B cell (primary cell): ENCODE measurements around the gene SMAP2. TPM values are rescaled to one million over a fixed set of nuclear protein-coding genes. Genes with fewer than 3 reads are reported as not detected.

Experiments used
- ATAC-seq: fragments of 200-7000 bp; cut with Tn5 transposase; one replicate; pipeline ENCODE4 v1.10.0; 2021; ENCODE audit warnings: low read depth, mild to moderate bottlenecking, moderate number of reproducible peaks, moderate library complexity
- CTCF ChIA-PET: fragments of 350-600 bp; sonication (Branson Sonifier 250); formaldehyde crosslinking; loops from one replicate; lab custom pipeline; 2021; ENCODE audit warnings: antibody characterized with exemption, inconsistent platforms; lab: Charles Lee
- POLR2A ChIA-PET: fragments of 350-600 bp; sonication (Branson Sonifier 250); formaldehyde crosslinking; loops from one replicate; lab custom pipeline; 2021; ENCODE audit warnings: antibody characterized with exemption; lab: Charles Lee
- DNase-seq: peaks from one replicate; pipeline ENCODE4 v3.0.0; 2013
- H2AFZ ChIP-seq: 2 replicates; pipeline ENCODE4 v1.6.1; 2012; ENCODE audit warnings: mild to moderate bottlenecking, low read depth, low read length; ENCODE audit not compliant: insufficient read depth, poor library complexity, severe bottlenecking
- H3K27ac ChIP-seq, 2 donors: 1 replicate in 1 of 2; 2 replicates in 1 of 2; pipeline ENCODE4 v1.5.1; 2012 to 2013; ENCODE audit warnings: low read length in 2 of 2, mild to moderate bottlenecking in 2 of 2, moderate library complexity in 1 of 2
- H3K27me3 ChIP-seq, 4 experiments: fragments of 200-600 bp in 1 of 4; sonication (generic) in 1 of 4; replicated peaks in 1 of 4; 1 replicate in 2 of 4; 2 replicates in 2 of 4; pipeline versions ENCODE4 v1.6.1 to v1.7.0; 2013 to 2016; ENCODE audit warnings: low read length in 3 of 4, mild to moderate bottlenecking in 2 of 4, mixed read lengths in 1 of 4, moderate library complexity in 1 of 4; ENCODE audit not compliant: insufficient read depth in 4 of 4, control insufficient read depth in 3 of 4; ENCODE audit errors: control extremely low read depth in 1 of 4
- H3K36me3 ChIP-seq, 2 experiments: replicated peaks in 1 of 2; 1 replicate in 1 of 2; 2 replicates in 1 of 2; pipeline versions ENCODE4 v1.6.1 to v1.7.1; 2013; ENCODE audit warnings: low read length in 1 of 2; ENCODE audit not compliant: insufficient read depth in 2 of 2, control insufficient read depth in 1 of 2; ENCODE audit errors: control extremely low read depth in 1 of 2, extremely low read depth in 1 of 2
- H3K4me1 ChIP-seq, 2 donors: fragments of 200-600 bp in 1 of 2; sonication (generic) in 1 of 2; 1 replicate in 1 of 2; 2 replicates in 1 of 2; pipeline versions ENCODE4 v1.5.1 to v1.6.1; 2013 to 2017; ENCODE audit warnings: low read length in 2 of 2; ENCODE audit not compliant: control insufficient read depth in 2 of 2, insufficient read depth in 2 of 2
- H3K4me2 ChIP-seq: replicated peaks from 2 replicates; pipeline ENCODE3; 2012; ENCODE audit warnings: mild to moderate bottlenecking, low read depth, low read length; ENCODE audit not compliant: poor library complexity, severe bottlenecking
- H3K4me3 ChIP-seq, 5 experiments: fragments of 200-600 bp in 1 of 5; sonication (generic) in 1 of 5; 1 replicate in 3 of 5; 2 replicates in 2 of 5; pipeline versions ENCODE4 v1.5.1 to v1.7.0; 2011 to 2016; ENCODE audit warnings: low read length in 4 of 5, mild to moderate bottlenecking in 4 of 5, low read depth in 2 of 5, control low read depth in 1 of 5, moderate library complexity in 1 of 5; ENCODE audit not compliant: insufficient read depth in 1 of 5; ENCODE audit errors: control extremely low read depth in 1 of 5, extremely low read depth in 1 of 5
- H3K79me2 ChIP-seq: fragments of 200-600 bp; sonication (generic); one replicate; pipeline ENCODE4 v1.6.0; 2016; ENCODE audit warnings: low read length; ENCODE audit not compliant: control insufficient read depth, insufficient read depth
- H3K9ac ChIP-seq: fragments of 200-600 bp; sonication (generic); 2 replicates; pipeline ENCODE4 v1.6.1; 2017; ENCODE audit warnings: mild to moderate bottlenecking, low read length, moderate library complexity
- H3K9me3 ChIP-seq, 3 donors: one replicate each; pipeline versions ENCODE4 v1.6.1 to v1.7.1; 2013; ENCODE audit warnings: low read length in 2 of 3; ENCODE audit not compliant: control insufficient read depth in 2 of 3, insufficient read depth in 1 of 3; ENCODE audit errors: control extremely low read depth in 1 of 3
- H4K20me1 ChIP-seq: 2 replicates; pipeline ENCODE4 v1.6.0; 2012; ENCODE audit warnings: mild to moderate bottlenecking, low read length; ENCODE audit not compliant: insufficient read depth, control insufficient read depth, poor library complexity, severe bottlenecking
- H3K27ac Mint-ChIP-seq: one replicate; pipeline ENCODE4 v1.8.0; 2021; ENCODE audit warnings: mixed read lengths
- H3K27me3 Mint-ChIP-seq: one replicate; pipeline ENCODE4 v1.8.0; 2021; ENCODE audit warnings: mixed read lengths
- H3K4me1 Mint-ChIP-seq: one replicate; pipeline ENCODE4 v1.8.0; 2021; ENCODE audit warnings: mixed read lengths
- H3K4me3 Mint-ChIP-seq: one replicate; pipeline ENCODE4 v1.8.0; 2021; ENCODE audit warnings: mixed read lengths
- H3K9me3 Mint-ChIP-seq: one replicate; pipeline ENCODE4 v1.8.0; 2022; ENCODE audit warnings: mixed read lengths; ENCODE audit not compliant: insufficient read depth
- EZH2 ChIP-seq: IDR thresholded peaks from 2 replicates; pipeline ENCODE4 v1.6.1; 2012; ENCODE audit warnings: borderline replicate concordance, low read depth, mild to moderate bottlenecking, moderate library complexity, low read length; ENCODE audit not compliant: insufficient read depth, poor library complexity, severe bottlenecking
- WGBS: methylation state at CpG from one replicate; pipeline ENCODE4 v1.1.5; 2013; ENCODE audit warnings: missing lambda C conversion rate; ENCODE audit not compliant: insufficient coverage; 5-methylcytosine and 5-hydroxymethylcytosine counted together
- intact Hi-C: fragments of 100-400 bp; cut with micrococcal nuclease; formaldehyde crosslinking; loops from one replicate; pipeline ENCODE4 v1.10.0; 2022
- polyA plus RNA-seq: library from polyadenylated mRNA; depleted of rRNA; stranded (reverse); fragments of >200 nt; gene quantifications from 2 replicates; pipeline ENCODE4 v1.2.3, GENCODE V29; 2012
- total RNA-seq, 2 donors: library from RNA; stranded (reverse); fragments of 120-200 nt in 1 of 2; gene quantifications; 1 replicate in 1 of 2; 2 replicates in 1 of 2; pipeline versions ENCODE4 v1.2.3 to v1.2.4, GENCODE V29; 2013 to 2022
- TF ChIP-seq, protein P1 (sequence below): fragments of 200-600 bp; IDR thresholded peaks from one replicate; pipeline ENCODE4 v1.8.0; 2022; ENCODE audit warnings: antibody characterized with exemption, mild to moderate bottlenecking

The SMAP2 gene
- total and polyA plus RNA-seq, 2 donors (not counting 1 experiment from before 2014, with no cell fraction given), result 275 to 305 TPM

DNA sequence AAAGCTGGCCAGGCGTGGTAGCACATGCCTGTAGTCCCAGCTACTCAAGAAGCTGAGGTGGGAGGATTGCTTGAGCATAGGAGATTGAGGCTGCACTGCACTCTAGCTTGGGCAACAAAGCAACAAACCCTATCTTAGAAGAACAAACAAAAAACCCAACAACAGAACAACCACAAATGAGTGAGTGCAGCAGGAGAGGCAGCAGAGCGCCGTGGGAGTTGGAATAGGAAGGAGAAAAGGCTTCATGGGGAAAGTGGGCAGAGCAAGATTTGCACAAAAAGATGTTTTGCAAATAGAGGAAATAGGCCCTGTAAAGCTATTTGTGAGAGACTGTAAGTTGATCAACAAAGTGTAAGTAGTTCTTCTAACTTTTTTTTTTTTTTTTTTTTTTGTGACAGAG lies 19.6 kb downstream of the SMAP2 start:
- H3K27me3 Mint-ChIP-seq, result no peaks in the 10 kb centered on the region
- Histone ChIP-seq H3K27me3 (no peaks in the 10 kb centered on the region), H4K20me1 (no peaks in the 10 kb centered on the region), H3K36me3 (peaks cover 0 to 32% of the 10 kb centered on the region in 2 experiments), H3K27ac (peak overlapping the region; percentile 99 to 100), H3K4me1 (peaks cover 98 to 100% of the 10 kb centered on the region in 2 donors), H2AFZ (no peak overlapping the region), H3K9ac (no peak overlapping the region), H3K4me2 (peak overlapping the region; percentile 64), H3K9me3 (no peaks in the 10 kb centered on the region), H3K79me2 (peaks cover 100% of the 10 kb centered on the region), H3K4me3 (peak overlapping the region in 1 of 5 experiments; percentile 5)
- POLR2A ChIA-PET, result interaction anchor here (0.7 to 1.6 kb wide), 7 partner anchors 11 to 206 kb away, joined by 3 to 10 read pairs (median 3); partner anchors contain the start of gene SMAP2
- CTCF ChIA-PET, result interaction anchor here (0.7 to 12.8 kb wide), 11 partner anchors 10 to 240 kb away, joined by 3 to 128 read pairs (median 5); no protein-coding TSS in a partner anchor
- no peaks in the 10 kb centered on the region for H3K9me3 Mint-ChIP-seq
- WGBS, result no CpG with 5 or more reads among the region's 3 CpGs
- peak overlapping the region; percentile 93 for H3K27ac Mint-ChIP-seq
- H3K4me3 Mint-ChIP-seq, result peak overlapping the region; percentile 76
- intact Hi-C loops, result loop anchor here (1.0 kb wide), 1 partner anchor 8 kb away; no protein-coding TSS in a partner anchor
- ATAC-seq, result peak; percentile 37
- DNase-seq, result peak; percentile 68
- TF ChIP-seq EZH2, result no peak
- TF ChIP-seq, protein P1, sequence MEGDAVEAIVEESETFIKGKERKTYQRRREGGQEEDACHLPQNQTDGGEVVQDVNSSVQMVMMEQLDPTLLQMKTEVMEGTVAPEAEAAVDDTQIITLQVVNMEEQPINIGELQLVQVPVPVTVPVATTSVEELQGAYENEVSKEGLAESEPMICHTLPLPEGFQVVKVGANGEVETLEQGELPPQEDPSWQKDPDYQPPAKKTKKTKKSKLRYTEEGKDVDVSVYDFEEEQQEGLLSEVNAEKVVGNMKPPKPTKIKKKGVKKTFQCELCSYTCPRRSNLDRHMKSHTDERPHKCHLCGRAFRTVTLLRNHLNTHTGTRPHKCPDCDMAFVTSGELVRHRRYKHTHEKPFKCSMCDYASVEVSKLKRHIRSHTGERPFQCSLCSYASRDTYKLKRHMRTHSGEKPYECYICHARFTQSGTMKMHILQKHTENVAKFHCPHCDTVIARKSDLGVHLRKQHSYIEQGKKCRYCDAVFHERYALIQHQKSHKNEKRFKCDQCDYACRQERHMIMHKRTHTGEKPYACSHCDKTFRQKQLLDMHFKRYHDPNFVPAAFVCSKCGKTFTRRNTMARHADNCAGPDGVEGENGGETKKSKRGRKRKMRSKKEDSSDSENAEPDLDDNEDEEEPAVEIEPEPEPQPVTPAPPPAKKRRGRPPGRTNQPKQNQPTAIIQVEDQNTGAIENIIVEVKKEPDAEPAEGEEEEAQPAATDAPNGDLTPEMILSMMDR, result no peak
- peaks cover 97% of the 10 kb centered on the region for H3K4me1 Mint-ChIP-seq

DNA sequence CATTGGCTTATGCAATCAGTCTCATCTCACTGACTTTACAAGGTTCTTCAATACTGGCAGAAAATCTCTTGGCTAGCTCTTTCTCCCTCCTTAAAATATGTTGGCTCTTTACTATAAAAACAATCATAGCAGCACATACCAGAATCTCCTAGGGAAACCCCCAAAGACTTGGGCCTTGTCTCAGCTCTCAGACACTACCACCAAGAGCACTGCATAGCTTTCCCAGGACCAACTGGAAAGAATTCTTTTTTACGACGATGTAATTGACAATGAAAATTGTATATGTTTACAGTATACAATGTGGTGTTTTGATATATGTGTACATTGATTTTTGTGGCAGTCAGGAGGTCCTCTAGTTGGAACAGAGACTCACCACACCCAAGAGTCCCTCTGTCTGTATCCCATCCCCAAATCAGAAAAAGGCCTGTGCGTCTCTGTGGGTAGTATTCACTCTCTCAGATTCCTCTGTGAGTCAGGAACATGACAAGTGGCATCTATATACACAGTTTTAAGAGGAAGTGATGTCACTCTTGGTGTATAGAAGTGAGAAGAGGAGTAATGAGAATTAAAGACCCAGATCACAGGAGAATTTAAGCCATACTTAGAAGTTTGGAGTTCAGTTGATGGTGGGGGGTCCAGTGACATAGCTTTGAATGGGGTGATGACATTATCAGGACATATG lies 21.1 kb downstream of the SMAP2 start:
- Mint-ChIP-seq H3K4me3 (peak overlapping the region; percentile 76), H3K27ac (peak overlapping the region; percentile 93), H3K27me3 (no peaks in the 10 kb centered on the region), H3K4me1 (peaks cover 91% of the 10 kb centered on the region), H3K9me3 (no peaks in the 10 kb centered on the region)
- Histone ChIP-seq H3K79me2 (peaks cover 100% of the 10 kb centered on the region), H3K4me1 (peaks cover 96 to 99% of the 10 kb centered on the region in 2 donors), H3K9ac (peak overlapping the region; percentile 46), H3K36me3 (peaks cover 0 to 28% of the 10 kb centered on the region in 2 experiments), H3K27me3 (no peaks in the 10 kb centered on the region), H2AFZ (peak overlapping the region; percentile 4), H3K27ac (peak overlapping the region; percentile 99 to 100), H3K9me3 (no peaks in the 10 kb centered on the region), H3K4me2 (peak overlapping the region; percentile 64), H3K4me3 (peak overlapping the region in 1 of 5 experiments; percentile 35), H4K20me1 (no peaks in the 10 kb centered on the region)
- ATAC-seq, result peak; percentile 32
- POLR2A ChIA-PET, result interaction anchor here (0.9 to 1.1 kb wide), 4 partner anchors 11 to 54 kb away, joined by 3 read pairs; partner anchors contain the start of gene SMAP2
- WGBS, result no CpG with 5 or more reads among the region's 3 CpGs
- peak; percentile 58 for DNase-seq
- TF ChIP-seq, protein P1, result no peak
- TF ChIP-seq EZH2, result no peak
- CTCF ChIA-PET, result interaction anchor here (1.4 to 12.8 kb wide), 5 partner anchors 10 to 251 kb away, joined by 5 to 128 read pairs (median 11); no protein-coding TSS in a partner anchor
- intact Hi-C loops, result no loop called here
